ENCODE results near the gene ARAP1.

ARAP1 gene

GRCh38 chr11:72673284-72673942 is 78.8 kb downstream of the ARAP1 start:
- intact Hi-C loops (cut with DNase I) = no loop called here
- DNase-seq = no peak

- intact Hi-C loops (cut with DNase I) = no loop called here
Measured at GRCh38 chr11:72672597-72673238, 79.5 kb downstream of the ARAP1 start.

GRCh38 chr11:72671152-72672099 is 80.8 kb downstream of the ARAP1 start:
- no peak for DNase-seq
- intact Hi-C loops (cut with DNase I) = no loop called here

More at GRCh38 chr11:72672597-72673238, 79.5 kb downstream of the ARAP1 start:
- DNase-seq = no peak

- intact Hi-C loops (cut with DNase I) = no loop called here
- DNase-seq = no peak
Measured at GRCh38 chr11:72670041-72670440, 82.2 kb downstream of the ARAP1 start.

- intact Hi-C loops (cut with DNase I) = no loop called here
- no peak for DNase-seq
Measured at GRCh38 chr11:72669527-72669926, 82.7 kb downstream of the ARAP1 start.

GRCh38 chr11:72668629-72669347 is 83.4 kb downstream of the ARAP1 start:
- intact Hi-C loops (cut with DNase I) = no loop called here
- no peak for DNase-seq

GRCh38 chr11:72665911-72666472 is 86.2 kb downstream of the ARAP1 start:
- intact Hi-C loops (cut with DNase I) = no loop called here
- no peak for DNase-seq

GRCh38 chr11:72662036-72662435 is 90.2 kb downstream of the ARAP1 start:
- no peak for DNase-seq
- intact Hi-C loops (cut with DNase I) = no loop called here

GRCh38 chr11:72661486-72661885 is 90.7 kb downstream of the ARAP1 start:
- no peak for DNase-seq

GRCh38 chr11:72658989-72659640 is 93.1 kb downstream of the ARAP1 start:
- no peak for DNase-seq
- intact Hi-C loops (cut with DNase I) = no loop called here

More at GRCh38 chr11:72661486-72661885, 90.7 kb downstream of the ARAP1 start:
- intact Hi-C loops (cut with DNase I) = no loop called here

- no peak for DNase-seq
- intact Hi-C loops (cut with DNase I) = no loop called here
Measured at GRCh38 chr11:72657411-72658100, 94.7 kb downstream of the ARAP1 start.

- intact Hi-C loops (cut with DNase I) = no loop called here
Measured at GRCh38 chr11:72655896-72656464, 96.2 kb downstream of the ARAP1 start.

GRCh38 chr11:72655014-72655413 is 97.2 kb downstream of the ARAP1 start:
- intact Hi-C loops (cut with DNase I) = no loop called here
- no peak for DNase-seq

More at GRCh38 chr11:72655896-72656464, 96.2 kb downstream of the ARAP1 start:
- DNase-seq = peak in 1 of 10 donors; percentile 79

- intact Hi-C loops (cut with DNase I) = no loop called here
- DNase-seq = no peak
Measured at GRCh38 chr11:72653649-72654048, 98.6 kb downstream of the ARAP1 start.

GRCh38 chr11:72652873-72653630 is 99.2 kb downstream of the ARAP1 start:
- DNase-seq = no peak
- intact Hi-C loops (cut with DNase I) = no loop called here

- no peak for DNase-seq
- intact Hi-C loops (cut with DNase I) = no loop called here
Measured at GRCh38 chr11:72652133-72652532, 100.1 kb downstream of the ARAP1 start.

GRCh38 chr11:72649215-72649976 is 102.8 kb downstream of the ARAP1 start:
- peak in 2 of 10 donors; percentile 74 to 89 for DNase-seq
- intact Hi-C loops (cut with DNase I) = no loop called here

Measured in posterior cingulate gyrus (tissue), 11 donors.